HG03025 (cell line): ENCODE data around the gene GPSM3.

Experiments used
- ATAC-seq: cut with Tn5 transposase; IDR thresholded peaks from one replicate; pipeline ENCODE4 v1.9.1; 2021; ENCODE audit warnings: mild to moderate bottlenecking, moderate library complexity; ENCODE audit not compliant: unreplicated experiment, low FRiP score

Gene GPSM3

GRCh38 chr6:32175711-32176475, 16.6 kb downstream of the GPSM3 start, which contains the start of gene AGPAT1:
TSS of gene AGPAT1 (minus strand) at chr6:32176084. CDS start at chr6:32171496, 4,588 bp downstream.
- ATAC-seq = peak; percentile 33

DNA sequence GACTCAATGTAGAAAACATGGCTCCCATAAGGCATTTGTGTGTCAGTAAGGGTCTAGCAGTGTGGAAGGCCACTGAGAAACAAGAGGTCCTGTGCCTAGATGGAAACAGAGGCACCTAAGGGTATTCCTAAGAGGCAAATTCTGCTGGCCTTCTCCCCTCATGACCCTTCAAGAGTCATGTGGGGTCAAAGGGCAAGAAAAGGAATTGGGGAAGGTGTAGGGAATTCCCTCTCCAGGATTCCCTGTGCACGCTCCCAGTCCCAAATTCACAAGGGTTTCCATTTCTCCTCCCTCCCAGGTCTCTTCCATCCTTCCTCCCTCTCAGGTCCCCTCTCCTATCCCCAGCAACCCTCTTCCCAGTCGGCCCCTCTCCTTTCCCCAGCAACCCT, 17.1 kb downstream of the GPSM3 start:
- ATAC-seq = no peak

DNA sequence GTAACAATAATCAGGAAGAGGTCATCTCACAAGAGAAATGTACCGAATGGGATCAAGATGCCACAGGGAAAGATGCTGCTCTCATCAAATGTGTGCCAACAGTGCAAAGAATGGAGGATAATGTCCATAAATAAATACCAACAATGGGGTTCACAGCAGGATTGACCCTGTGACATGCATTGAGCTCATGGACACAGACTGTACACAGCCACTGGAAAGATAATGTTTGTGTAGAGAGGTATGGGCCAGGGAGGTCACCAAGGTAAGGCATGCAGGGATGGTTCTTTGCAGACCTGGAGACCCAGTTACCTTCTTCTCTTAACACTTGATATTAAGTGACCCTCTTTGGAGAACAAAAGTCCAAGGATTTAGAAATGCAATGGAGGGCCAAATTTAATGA, 18.0 kb downstream of the GPSM3 start:
- no peak for ATAC-seq

DNA sequence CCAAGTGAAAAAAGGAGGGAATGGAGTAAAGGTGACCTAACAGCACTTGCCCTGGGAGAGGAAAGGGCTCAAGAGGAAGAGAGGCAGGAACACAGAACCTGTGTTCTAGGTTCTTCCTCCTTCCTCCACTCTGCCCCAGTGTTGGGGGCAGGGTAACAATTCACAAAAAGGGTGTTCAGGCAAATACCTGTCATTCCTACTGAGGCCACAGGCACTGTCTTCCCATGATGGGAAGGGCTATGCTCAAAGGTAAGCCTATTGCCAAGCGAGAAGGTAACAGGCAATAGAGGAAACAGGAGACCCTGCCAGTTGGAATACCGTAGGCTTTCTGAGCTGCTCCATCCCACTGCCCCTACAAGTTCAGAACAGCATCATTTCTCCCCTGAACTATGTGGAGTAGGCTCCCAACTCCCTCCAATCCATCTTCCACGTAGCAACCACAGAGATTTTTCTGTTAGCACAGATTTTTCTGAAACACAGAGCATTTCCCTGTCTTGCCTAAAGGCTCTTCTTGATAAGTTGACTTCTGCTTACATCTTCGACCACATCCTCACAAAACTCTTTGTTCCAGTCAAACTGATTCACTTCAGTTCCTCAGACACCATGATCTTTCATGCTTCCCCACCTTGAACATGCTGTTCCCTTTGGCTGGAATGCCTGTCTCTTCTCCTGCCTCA, 19.3 kb downstream of the GPSM3 start:
- no peak for ATAC-seq

- no peak for ATAC-seq
Observed at GRCh38 chr6:32171234-32171633, 21.2 kb downstream of the GPSM3 start.

DNA sequence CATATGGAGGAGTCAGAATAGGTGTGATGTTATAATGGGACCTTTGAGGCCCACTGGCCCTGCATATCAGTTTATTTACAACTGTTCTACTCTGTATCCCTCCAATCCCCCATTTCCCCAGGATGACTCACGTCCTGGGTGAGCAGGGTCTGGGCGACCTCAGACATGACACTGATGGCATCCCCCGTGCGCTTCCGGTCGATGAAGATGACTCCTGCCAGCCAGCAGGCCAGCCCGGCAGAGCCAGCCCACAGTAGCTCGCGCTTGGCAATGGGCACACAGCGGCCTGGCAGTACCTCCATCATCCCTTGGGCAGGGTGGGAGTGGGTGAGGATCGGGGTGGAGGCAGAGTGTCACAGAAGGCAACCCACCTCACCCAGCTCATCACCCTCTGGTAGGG, 22.1 kb downstream of the GPSM3 start:
- no peak for ATAC-seq

- ATAC-seq = no peak
Observed at GRCh38 chr6:32168807-32169591, 23.4 kb downstream of the GPSM3 start.

GRCh38 chr6:32168350-32168749, 24.1 kb downstream of the GPSM3 start:
- no peak for ATAC-seq

DNA sequence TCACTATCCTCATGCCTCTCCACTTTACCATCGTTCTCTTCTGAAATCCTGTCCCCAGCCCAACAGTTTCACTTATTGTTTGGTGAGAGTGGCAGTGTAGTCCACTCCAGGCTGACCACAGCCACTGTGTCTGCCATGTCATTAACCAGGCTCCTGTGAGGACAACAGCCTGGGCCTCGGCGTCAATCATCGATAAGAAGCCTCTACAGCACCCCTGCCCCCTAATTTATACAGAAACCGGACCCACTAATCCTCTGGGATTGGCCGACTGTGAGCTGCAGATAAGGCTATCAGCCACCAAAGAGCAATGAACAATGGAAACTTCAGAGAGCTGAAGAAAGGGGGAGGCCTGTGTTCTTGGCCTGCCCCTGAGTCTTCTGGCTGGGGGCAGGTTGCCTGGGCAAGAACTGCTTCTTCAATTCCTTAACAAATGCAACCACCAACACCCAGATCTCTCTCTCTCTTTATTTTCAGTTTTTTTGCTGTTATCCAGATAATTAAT, 24.6 kb downstream of the GPSM3 start:
- no peak for ATAC-seq

- ATAC-seq = no peak
Observed at GRCh38 chr6:32167154-32167760, 25.2 kb downstream of the GPSM3 start.

DNA sequence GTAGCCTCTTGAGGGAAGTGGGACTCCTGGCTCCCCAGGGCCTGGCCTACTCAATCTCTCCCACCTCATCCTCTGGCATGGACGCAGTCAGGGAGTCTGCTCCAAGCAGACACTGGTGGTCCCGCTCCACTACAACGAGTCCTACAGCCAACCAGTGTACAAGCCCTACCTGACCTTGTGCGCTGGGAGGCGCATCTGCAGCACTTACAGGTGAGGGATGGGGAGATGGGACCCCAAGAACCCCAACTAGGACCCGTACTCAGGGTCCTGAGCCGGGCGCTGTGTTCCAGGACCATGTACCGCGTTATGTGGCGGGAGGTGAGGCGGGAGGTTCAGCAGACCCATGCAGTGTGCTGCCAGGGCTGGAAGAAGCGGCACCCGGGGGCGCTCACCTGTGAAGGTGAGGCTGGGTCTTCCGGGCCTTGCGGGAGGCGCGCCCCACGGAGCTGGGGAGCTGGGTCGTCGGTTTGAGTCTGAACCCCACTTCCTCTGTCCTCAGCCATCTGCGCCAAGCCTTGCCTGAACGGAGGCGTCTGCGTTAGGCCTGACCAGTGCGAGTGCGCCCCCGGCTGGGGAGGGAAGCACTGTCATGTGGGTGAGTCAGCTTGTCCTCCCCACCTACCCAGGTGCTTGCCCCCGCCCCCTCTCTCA, 25.9 kb downstream of the GPSM3 start:
- ATAC-seq = no peak

DNA sequence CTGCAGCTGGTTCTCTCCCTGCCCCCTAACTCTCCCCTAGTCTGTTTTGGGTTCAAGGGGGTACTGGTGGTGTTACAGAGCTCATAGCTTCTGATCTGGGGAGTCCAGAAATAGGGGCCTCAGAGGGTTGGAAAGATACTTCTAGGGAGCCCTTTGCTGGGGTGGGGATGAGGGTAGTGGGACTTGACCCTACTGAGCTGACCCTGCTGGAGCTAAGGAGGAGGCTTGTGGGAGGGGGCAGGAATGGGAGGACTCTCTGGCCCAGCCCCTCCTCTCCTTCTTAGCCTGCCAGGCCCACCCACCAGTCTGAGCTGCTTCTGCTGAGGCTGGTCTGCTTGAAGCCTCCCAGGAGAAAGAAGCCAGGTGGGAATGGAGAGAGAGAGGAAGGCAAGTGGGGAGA, 28.1 kb downstream of the GPSM3 start, which contains the start of gene EGFL8:
Gene EGFL8 (plus strand): TSS at position 301 of the 400 bp plus-strand sequence. CDS start 1,571 bp downstream, outside the sequence.
- no peak for ATAC-seq

DNA sequence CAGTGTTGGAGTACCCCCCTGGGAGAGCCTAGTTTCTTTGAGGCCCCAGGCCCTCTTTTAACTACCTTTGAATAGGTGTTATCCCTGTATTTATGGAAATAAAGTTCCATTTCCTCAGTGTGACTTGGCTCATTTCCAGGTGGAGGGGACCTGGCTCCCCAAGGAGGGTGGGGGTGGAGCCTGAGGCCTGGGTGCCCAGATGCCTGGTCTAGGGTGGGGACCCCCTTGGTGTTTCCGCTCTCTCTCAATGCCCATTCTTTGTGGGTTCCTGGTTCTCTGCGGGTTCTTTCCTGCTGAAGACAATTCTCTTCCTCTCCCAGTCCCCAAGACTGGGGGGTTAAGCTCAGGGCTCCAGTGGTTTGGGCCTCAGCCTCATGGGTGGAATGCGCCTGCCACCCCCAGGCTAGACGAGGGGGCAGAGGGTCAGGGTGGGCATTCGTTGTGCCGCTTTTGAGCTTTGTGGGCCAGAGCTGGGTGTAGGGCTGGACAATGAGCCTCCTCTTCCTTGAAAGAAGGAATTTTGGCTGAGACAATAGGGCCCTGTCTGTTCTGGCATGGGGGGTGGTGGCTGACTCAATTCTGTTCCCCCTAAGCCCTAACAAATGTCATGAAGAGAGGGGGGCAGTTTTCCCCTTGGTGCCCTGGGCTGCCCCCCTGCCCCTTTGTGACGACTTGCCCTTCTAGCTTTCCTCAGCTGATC, 28.7 kb downstream of the GPSM3 start:
- no peak for ATAC-seq

DNA sequence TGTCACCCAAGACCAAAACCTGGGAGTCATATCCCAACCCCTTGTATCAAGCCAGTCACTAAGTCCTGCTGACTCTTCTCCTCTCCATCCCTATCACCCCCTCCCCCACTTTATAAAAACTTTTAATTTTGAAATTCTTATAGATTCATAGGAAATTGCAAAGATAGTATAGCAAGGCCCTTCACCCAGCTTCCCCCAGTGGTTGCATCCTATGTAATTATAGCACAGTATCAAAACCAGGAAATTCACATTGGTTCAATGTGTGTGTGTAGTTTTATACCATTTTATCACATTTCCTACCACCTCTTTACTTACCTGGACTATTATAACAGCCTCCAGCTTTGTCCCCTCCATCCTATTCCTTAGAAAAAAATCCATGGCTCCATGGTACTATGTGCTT, 34.4 kb downstream of the GPSM3 start:
- no peak for ATAC-seq

DNA sequence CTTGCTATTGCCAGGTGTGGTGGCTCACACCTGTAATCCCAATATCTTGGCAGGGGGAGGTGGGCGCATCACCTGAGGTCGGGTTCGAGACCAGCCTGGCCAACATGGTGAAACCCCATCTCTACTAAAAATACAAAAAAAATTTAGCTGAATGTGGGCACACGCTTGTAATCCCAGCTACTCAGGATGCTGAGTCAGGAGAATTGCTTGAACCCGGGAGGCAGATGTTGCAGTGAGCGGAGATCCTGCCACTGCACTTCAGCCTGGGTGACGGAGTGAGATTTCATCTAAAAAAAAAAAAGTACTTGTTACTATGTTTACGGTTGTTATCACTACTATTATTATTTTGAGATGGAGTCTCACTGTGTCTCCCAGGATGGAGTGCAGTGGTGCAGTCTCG, 35.6 kb downstream of the GPSM3 start:
- no peak for ATAC-seq

- ATAC-seq = no peak
Observed at GRCh38 chr6:32154514-32155161, 37.8 kb downstream of the GPSM3 start.

DNA sequence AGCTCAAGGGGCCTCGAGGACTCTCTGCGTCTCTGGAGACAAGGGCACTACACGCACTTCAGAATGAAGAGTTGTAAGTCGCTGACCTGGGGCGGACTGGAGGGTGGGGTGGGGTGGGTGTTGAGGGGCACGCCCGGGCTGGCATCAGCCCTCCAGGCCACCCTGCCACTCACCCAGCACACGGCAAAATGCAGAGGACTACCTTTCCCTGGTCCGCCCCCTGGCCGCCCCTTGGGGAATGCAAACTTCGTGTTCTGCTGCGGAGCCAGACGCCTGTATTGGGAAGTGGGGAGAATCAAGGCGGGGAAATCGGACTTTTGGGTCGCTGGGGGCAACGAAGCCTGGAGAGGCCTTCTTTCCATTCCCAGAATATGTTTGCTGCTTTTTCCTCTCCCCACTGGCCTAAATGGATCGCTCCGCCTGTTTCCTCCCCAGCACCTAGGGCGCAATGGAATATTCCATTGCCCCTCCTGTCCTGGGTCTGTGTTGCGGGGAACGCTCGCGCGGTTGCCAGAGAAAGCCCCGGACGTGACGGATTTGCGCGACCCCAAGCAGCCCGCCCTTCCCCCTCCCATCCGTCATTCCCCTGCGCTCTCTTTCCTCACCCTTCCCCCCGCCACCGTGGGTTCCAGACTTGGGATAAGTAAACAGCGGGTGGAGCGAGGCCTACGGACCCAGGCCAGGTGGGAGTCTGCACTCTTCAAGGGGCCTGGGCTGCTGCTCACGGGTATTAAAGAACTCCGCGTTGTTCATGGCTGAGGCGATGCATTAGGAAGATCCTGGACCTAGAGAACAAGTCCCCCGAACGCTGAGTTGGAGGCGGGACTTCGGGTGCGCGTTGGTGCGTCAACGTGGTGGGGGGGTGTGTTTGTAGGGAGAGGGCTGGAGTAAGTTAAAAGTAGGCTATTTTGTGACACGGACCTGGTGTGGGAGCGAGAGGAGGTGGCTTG, 38.6 kb downstream of the GPSM3 start, which contains the start of gene PPT2:
Gene PPT2 (plus strand): TSS at position 578 of the 950 bp plus-strand sequence. CDS start 454 bp downstream, outside the sequence.
- ATAC-seq = no peak
